AG10803 (cell line): ENCODE results near the gene SCYL1.

Experiments used
- DNase-seq: peaks from one replicate; pipeline ENCODE4 v3.0.0; 2010; ENCODE audit warnings: low read depth
- H3K4me3 ChIP-seq: 2 replicates; pipeline ENCODE4 v1.5.1; 2011; ENCODE audit warnings: mild to moderate bottlenecking, low read length, control low read depth
- TF ChIP-seq, protein P1 (sequence below): conservative IDR thresholded peaks from 2 replicates; pipeline ENCODE4 v1.5.1; 2011; ENCODE audit warnings: mild to moderate bottlenecking, low read length, control low read depth, inconsistent platforms

SCYL1 gene

GRCh38 chr11:65532388-65533064 lies 7.6 kb downstream of the SCYL1 start:
- DNase-seq, result no peak
- H3K4me3 ChIP-seq, result no peak overlapping the region
- TF ChIP-seq, protein P1, sequence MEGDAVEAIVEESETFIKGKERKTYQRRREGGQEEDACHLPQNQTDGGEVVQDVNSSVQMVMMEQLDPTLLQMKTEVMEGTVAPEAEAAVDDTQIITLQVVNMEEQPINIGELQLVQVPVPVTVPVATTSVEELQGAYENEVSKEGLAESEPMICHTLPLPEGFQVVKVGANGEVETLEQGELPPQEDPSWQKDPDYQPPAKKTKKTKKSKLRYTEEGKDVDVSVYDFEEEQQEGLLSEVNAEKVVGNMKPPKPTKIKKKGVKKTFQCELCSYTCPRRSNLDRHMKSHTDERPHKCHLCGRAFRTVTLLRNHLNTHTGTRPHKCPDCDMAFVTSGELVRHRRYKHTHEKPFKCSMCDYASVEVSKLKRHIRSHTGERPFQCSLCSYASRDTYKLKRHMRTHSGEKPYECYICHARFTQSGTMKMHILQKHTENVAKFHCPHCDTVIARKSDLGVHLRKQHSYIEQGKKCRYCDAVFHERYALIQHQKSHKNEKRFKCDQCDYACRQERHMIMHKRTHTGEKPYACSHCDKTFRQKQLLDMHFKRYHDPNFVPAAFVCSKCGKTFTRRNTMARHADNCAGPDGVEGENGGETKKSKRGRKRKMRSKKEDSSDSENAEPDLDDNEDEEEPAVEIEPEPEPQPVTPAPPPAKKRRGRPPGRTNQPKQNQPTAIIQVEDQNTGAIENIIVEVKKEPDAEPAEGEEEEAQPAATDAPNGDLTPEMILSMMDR, result no peak

- TF ChIP-seq, protein P1, result no peak
These were observed 10.2 kb downstream of the SCYL1 start for GRCh38 chr11:65535102-65535501.

GRCh38 chr11:65536412-65537295 lies 11.8 kb downstream of the SCYL1 start:
- DNase-seq, result no peak
- H3K4me3 ChIP-seq, result no peak overlapping the region
- TF ChIP-seq, protein P1, result no peak

More at GRCh38 chr11:65535102-65535501, 10.2 kb downstream of the SCYL1 start:
- H3K4me3 ChIP-seq, result no peak overlapping the region
- DNase-seq, result no peak

- H3K4me3 ChIP-seq, result no peak overlapping the region
- no peak for DNase-seq
These were observed 12.4 kb downstream of the SCYL1 start for GRCh38 chr11:65537296-65537597.

DNA sequence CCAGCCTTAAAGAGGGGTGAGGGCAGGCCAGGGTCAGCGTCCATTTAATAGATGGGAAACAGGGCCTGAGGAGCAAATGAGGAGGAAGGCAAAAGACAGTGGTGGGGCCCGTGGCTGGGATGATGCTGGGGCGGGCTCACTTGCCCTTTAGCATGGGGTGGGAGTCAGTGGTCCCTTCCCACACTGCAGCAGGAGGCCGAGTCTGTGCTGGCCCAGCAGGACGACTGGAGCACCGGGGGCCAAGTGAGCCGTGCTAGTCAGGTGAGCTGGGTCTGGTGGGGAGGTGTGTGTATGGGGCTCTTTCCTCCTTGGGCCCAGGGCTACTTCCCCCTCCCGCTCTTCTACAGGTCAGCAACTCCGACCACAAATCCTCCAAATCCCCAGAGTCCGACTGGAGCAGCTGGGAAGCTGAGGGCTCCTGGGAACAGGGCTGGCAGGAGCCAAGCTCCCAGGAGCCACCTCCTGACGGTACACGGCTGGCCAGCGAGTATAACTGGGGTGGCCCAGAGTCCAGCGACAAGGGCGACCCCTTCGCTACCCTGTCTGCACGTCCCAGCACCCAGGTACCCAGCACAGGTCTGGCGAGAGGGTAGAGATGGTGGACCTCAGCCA lies 12.8 kb downstream of the SCYL1 start:
- DNase-seq, result no peak
- TF ChIP-seq, protein P1, result no peak
- no peak overlapping the region for H3K4me3 ChIP-seq

More at GRCh38 chr11:65537296-65537597, 12.4 kb downstream of the SCYL1 start:
- TF ChIP-seq, protein P1, result no peak

GRCh38 chr11:65538232-65538914 lies 13.5 kb downstream of the SCYL1 start:
- H3K4me3 ChIP-seq, result no peak overlapping the region
- TF ChIP-seq, protein P1, result no peak
- no peak for DNase-seq
